HL-60 (cell line): ENCODE data around the gene CSF2RB.

ENCODE experiments used
- POLR2AphosphoS5 ChIP-seq: IDR thresholded peaks from 2 replicates; pipeline ENCODE4 v1.6.1; 2012; ENCODE audit warnings: low read depth
- TF ChIP-seq, protein P1 (sequence below): IDR thresholded peaks from one replicate; pipeline ENCODE4 v1.5.1; 2011; ENCODE audit warnings: low read length, control low read depth, inconsistent platforms; ENCODE audit not compliant: insufficient read depth

DNA sequence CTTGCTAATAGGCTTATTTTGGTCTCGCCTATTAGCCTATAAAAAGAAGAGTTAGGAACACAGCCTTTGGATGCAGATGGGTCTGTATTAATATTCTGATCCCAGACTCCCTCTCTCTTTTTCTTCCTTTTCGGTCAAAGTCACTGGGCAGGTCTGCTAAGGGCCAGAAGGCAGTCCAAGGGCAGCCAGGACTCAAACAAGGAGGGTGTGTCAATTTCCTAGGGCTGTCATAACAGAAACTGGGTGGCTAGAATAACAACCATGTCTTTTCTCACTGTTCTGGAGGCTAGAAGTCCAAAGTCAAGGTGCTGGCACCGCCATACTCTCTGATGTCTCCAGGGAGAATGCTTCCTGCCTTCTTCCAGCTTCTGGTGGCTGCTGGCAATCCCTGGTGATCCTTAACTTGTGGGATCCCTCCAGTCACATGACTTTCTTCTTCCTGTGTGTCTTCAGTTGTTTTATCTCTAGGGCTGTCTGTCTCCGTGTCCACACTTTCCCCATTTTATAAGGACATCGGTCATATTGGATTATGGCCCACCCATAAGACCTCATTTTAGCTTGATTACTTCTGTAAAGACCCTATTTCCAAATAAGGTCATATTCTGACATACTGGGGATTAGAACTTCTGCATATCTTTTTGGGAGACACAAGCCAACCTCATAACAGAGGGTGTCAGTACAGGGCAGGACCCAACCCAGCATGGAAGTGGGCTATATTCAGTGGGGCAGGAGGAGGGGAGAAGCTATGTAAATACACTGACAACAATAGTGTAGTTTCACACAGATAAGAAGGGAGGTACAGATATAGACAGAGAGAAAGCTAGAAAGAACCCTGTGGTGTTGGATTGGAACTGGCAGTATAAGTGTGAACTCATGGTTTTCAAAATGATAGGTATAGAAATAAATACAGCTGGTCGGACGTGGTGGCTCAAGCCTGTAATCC lies 5.9 kb upstream of the CSF2RB start:
- TF ChIP-seq, protein P1, sequence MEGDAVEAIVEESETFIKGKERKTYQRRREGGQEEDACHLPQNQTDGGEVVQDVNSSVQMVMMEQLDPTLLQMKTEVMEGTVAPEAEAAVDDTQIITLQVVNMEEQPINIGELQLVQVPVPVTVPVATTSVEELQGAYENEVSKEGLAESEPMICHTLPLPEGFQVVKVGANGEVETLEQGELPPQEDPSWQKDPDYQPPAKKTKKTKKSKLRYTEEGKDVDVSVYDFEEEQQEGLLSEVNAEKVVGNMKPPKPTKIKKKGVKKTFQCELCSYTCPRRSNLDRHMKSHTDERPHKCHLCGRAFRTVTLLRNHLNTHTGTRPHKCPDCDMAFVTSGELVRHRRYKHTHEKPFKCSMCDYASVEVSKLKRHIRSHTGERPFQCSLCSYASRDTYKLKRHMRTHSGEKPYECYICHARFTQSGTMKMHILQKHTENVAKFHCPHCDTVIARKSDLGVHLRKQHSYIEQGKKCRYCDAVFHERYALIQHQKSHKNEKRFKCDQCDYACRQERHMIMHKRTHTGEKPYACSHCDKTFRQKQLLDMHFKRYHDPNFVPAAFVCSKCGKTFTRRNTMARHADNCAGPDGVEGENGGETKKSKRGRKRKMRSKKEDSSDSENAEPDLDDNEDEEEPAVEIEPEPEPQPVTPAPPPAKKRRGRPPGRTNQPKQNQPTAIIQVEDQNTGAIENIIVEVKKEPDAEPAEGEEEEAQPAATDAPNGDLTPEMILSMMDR: no peak
- TF ChIP-seq POLR2AphosphoS5: no peak
